Activated CD4-positive, CD25-positive, alpha-beta regulatory T cell treated with anti-CD3 and anti-CD28 coated beads, Interleukin-2, amount 50 U/mL, for 72 hours (primary cell): ENCODE results near the gene PDE8A.

Experiments used
- DNase-seq: peaks from one replicate; pipeline ENCODE4 v3.0.0; 2021

Gene PDE8A, protein sequence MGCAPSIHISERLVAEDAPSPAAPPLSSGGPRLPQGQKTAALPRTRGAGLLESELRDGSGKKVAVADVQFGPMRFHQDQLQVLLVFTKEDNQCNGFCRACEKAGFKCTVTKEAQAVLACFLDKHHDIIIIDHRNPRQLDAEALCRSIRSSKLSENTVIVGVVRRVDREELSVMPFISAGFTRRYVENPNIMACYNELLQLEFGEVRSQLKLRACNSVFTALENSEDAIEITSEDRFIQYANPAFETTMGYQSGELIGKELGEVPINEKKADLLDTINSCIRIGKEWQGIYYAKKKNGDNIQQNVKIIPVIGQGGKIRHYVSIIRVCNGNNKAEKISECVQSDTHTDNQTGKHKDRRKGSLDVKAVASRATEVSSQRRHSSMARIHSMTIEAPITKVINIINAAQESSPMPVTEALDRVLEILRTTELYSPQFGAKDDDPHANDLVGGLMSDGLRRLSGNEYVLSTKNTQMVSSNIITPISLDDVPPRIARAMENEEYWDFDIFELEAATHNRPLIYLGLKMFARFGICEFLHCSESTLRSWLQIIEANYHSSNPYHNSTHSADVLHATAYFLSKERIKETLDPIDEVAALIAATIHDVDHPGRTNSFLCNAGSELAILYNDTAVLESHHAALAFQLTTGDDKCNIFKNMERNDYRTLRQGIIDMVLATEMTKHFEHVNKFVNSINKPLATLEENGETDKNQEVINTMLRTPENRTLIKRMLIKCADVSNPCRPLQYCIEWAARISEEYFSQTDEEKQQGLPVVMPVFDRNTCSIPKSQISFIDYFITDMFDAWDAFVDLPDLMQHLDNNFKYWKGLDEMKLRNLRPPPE

GRCh38 chr15:84981711-84982300 lies at the start of gene PDE8A:
PDE8A (plus strand) TSS chr15:84981856; CDS start chr15:84982163, 307 bp downstream.
- peak; percentile 63 for DNase-seq

DNA sequence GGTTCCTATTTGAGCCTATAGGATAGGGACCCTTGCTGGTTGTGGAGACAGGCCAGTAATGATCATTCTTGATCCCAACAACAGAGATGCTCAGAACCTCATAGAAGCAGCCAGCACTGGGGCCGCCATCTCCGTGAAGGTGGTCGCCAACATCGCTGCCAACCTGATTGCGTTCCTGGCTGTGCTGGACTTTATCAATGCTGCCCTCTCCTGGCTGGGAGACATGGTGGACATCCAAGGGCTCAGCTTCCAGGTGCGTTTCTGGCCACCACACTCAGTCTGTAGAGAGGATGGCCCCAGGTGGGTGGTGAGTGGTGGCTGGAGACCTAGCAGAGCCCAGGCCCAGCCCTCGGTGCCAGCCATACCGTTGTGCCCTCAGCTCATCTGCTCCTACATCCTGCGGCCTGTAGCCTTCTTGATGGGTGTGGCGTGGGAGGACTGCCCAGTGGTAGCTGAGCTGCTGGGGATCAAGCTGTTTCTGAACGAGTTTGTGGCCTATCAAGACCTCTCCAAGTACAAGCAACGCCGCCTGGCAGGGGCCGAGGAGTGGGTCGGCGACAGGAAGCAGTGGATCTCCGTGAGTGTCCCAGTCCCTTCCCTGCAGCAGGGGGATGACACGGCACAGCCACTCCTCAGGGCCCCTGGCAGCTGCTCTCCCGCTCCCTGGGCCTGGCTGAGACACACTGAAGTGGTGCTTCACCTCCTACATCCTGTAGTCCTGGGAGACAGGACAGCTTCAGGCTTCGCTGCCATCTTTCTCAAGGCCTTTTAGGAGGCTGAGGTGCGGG lies 46.5 kb upstream of the PDE8A start:
- no peak for DNase-seq

- no peak for DNase-seq
These were observed 44.5 kb upstream of the PDE8A start for GRCh38 chr15:84937144-84937543.

- no peak for DNase-seq
These were observed 42.9 kb upstream of the PDE8A start for GRCh38 chr15:84938726-84939125.

DNA sequence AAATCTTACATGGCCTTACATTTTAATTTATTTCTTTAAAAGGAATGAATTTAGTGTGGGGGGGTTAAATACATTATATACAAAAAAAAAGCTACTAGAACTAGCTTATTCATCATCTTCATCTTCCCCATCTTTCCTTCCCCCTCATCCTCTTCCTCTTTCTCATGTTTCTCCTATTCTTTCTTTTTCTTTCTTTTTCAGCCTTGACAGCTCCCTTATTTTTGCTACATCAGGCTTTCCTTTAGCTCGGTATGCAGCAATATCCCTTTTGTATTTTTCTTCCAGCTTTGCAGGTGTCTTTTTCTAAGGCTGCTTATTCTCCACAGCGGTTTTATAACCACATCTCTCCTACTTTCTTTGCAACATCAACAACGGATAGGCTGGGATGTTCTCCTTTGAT lies 41.3 kb upstream of the PDE8A start:
- DNase-seq, result no peak

DNA sequence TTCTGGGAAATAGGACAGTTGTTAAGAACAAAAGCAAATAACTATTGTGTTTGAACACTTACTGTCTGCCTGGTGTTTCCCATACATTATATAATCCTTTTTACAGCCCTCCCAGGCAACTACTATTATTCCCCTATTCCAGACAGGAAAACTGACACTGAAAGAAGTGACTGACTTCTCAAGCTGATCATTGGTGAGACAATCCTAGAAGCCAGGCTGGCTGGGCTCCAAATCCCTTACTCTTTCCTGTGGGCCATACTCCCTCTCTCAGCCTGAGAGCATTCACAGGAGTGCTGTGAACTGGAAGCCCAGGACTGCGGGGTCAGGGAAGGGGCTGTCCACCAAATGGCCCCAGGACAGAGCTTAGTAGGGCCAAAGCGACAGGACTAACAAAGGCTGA lies 39.2 kb upstream of the PDE8A start:
- no peak for DNase-seq

DNA sequence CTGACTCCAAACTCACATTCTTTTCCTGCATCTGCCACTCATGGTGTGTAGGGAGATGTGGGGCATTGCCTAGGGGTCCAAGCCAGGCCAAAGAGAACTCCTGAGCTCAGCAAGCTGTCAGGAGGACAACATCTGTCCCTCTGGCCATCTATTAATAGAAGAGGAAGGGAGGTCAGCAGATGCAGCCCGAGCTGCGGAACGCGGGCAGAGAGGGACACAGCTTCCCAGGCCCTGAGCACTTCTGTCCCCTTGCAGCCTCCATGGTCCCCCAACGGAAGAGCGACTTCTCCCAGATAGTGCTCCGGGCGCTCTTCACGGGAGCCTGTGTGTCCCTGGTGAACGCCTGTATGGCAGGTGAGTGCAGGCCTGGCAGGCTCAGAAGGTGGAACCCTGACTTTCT lies 37.3 kb upstream of the PDE8A start:
- no peak for DNase-seq

DNA sequence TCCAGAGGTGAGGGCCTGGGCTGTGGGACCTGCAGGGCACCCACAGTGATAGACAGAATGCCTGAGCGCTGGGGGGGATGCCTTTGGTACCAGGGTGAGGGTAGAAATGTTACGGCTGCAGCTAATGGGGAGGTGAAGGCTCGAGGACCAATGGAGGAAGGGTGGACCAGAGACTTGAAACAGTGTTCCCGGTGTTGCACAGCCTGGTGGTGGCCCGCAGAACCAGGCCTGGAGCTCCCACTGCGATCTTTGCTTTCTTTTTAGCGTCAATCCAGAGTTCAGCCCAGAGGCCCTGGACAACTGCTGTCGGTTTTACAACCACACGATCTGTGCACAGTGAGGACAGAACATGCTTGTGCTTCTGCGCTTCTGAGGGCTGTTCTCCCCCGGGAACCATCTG lies 36.8 kb upstream of the PDE8A start:
- DNase-seq, result no peak

GRCh38 chr15:84946772-84947489 lies 34.7 kb upstream of the PDE8A start:
- DNase-seq, result no peak

DNA sequence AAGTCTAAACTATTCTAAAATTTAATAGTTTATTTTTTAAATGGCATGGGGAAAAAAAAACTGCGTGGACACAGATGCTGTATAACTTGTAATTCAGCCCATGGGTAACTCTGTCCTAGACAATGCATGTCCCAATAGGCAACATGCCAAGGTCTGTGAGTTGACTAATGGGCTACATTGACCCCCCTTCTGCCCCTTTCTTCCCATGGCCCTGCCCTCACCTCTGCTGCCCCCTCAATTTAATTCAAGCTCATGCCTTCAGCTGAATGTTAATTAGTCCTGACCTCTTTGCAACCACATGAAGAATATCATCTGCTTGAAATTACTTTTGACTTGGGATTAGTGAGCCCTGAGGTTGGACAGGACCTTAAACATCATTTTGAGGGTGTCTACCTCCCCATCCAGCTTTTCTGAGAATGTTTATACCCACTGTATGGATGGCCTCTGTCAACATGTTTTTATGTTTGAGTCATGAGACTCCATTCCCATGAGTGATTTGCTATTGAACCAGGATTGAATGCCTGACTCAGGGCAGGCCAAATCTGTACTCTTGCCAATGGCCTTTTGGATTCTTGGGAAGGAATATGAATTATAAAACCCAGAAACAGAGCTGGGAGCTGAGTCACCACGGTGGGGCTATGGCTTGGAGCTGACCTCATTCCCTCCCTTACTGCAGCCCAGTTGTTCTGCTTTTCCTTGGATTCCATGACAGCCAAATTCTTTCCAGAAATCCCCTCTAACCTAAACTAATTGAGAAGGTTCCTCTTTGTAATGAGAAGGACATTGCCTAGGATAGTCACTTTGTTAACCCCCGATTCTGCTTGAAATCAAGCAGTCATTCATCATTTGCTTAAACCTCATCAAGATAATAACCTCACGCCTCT lies 33.5 kb upstream of the PDE8A start:
- DNase-seq, result no peak

DNA sequence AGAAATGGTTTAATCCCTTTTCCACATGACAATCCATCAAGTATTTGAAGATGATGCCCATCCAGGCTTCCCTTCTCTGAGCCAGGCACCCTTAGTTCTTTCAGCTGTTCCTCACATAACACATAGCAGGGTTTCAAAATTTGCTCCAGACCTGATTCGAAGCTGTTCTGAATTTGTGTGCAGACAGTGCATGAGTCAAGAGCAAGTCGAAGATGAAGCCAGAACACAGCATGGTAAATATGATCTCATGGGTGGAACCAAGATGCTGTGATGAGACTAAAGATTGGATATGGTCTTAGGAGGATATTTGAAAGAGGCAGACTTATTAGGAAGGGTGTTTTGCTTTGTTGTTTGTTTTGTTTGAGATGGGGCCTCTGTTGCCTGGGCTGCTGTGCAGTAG lies 32.6 kb upstream of the PDE8A start:
- no peak for DNase-seq

GRCh38 chr15:84949845-84950569 lies 31.6 kb upstream of the PDE8A start:
- DNase-seq, result no peak

DNA sequence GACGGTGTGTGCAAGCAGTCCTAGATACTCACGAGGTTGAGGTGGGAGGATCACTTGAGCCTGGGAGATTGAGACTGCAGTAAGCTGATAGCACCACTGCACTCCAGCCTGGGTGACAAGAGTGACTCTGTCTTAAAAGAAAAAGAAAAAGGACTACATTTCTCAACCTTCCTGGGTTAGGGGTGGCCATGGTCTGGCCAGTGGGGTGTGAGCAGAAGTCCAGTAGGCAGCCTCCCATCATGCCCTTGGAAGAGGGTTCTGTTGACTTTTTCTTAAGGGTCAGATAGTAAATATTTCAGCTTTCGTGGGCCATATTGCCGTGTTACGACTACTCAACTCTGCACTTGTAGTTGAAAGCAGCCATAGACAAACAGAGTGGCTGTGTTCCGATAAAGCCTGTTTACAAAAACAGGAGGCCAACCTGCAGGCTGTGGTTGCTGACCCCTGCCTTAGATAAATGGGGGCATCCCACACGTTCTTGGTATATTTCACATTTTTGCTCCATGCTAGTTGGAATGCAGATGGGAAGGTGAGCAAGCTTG lies 31.0 kb upstream of the PDE8A start:
- no peak for DNase-seq

- DNase-seq, result no peak
These were observed 29.9 kb upstream of the PDE8A start for GRCh38 chr15:84951736-84952135.

DNA sequence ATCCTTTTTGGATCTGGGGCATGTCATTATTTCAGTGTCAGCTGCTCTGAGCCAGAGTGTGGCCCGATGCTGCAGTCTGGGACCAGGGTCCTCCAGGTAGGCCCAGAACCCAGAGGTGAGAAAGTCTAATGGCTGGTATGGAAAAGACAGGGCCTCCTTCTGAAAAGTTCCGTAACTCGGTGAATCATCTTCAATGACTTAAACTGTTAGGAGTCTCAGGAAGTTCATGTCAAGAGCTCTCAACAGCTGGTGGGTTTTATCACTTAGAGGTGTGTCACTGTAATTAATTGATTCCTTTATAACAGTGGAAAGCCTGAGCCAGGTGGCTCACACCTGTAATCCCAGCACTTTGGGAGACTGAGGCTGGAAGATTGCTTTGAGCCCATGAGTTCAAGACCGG lies 28.5 kb upstream of the PDE8A start:
- DNase-seq, result no peak

DNA sequence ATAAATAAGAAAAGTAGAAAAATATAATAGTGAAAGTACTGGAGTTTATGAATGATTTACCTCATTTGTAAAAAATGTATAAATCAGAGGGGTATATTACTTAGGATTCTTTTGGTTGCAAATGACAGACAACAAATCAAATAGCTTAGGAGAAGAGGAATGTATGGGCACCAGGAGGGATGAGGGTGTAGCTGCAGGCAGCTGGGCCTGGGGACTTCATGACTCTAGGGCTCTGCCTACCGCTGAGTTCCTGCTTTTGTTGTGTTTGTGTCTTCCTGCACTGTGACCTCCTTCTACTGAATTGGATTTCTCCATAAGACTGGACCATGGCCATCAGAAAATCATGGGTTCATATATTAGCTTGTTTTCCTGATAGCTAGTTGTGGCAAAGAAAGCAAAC lies 27.9 kb upstream of the PDE8A start:
- no peak for DNase-seq

GRCh38 chr15:84955089-84955848 lies 26.4 kb upstream of the PDE8A start:
- no peak for DNase-seq

- DNase-seq, result no peak
These were observed 25.5 kb upstream of the PDE8A start for GRCh38 chr15:84956199-84956598.

- no peak for DNase-seq
These were observed 21.1 kb upstream of the PDE8A start for GRCh38 chr15:84960391-84961113.
